ENCODE measurements around the gene DTWD1. TPM values are rescaled to one million over a fixed set of nuclear protein-coding genes. Genes with fewer than 3 reads are reported as not detected.

Gene DTWD1
- total and polyA plus RNA-seq, 2 donors (not counting 3 experiments of a cell fraction or from before 2014, with no cell fraction given), result 4.6 to 20.1 TPM

DNA sequence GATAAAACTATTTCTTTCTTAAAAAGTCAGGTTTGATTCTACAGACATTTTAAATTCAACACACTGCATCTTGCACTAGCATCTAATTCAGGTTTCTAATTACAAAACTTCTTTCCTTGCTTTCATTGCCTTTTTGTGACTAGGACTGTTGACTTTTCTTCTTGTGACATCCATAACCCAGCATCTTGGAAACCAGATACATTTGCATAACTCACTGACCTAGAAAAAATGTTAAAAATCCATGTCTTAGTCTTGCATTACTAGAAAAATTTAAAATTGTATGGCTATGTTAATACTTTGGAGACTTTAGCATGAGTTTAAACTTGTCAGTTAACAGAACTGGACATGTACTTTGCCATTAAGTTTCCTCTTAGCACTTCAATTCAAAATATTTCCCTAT lies 72.7 kb downstream of the DTWD1 start:
- no peaks in the 10 kb centered on the region for H4K20me1 ChIP-seq (replicated peaks; ENCODE audit: control insufficient read depth, extremely low read depth, insufficient read depth, low read length)
- CTCF ChIA-PET, result no interaction called here
- dilution Hi-C loops (cut with MboI; ENCODE audit: extremely low pct_ligation_motif_present, low sequenced_read_pairs) (no loop called here), intact Hi-C loops (cut with micrococcal nuclease) (no loop called here)
- no peak for DNase-seq (ENCODE audit: low read depth, low spot score)
- no peaks in the 10 kb centered on the region for H3K9me1 ChIP-seq (replicated peaks; ENCODE audit: control insufficient read depth, extremely low read depth, insufficient read depth, low read length)
- BruUV-seq (replicated peaks), result no TSS peak
- no peak overlapping the region for H3K27ac ChIP-seq (ENCODE audit: insufficient read depth, low read depth, low read length)
- POLR2A ChIA-PET, result no interaction called here
- H3K36me3 ChIP-seq (ENCODE audit: control insufficient read depth in 2 of 2, extremely low read depth in 1 of 2, insufficient read depth in 2 of 2, low read length in 2 of 2), result no peaks in the 10 kb centered on the region
- H3K79me2 ChIP-seq (ENCODE audit: control insufficient read depth, insufficient read depth, low read length), result no peaks in the 10 kb centered on the region
- no peak for TF ChIP-seq CTCF (IDR thresholded peaks at IDR 0.05; ENCODE audit: extremely low read depth in 1 of 2, insufficient read depth in 1 of 2, low read depth in 1 of 2, low read length in 2 of 2)
- no peak overlapping the region for H3K4me3 ChIP-seq (replicated peaks in 1 of 3; ENCODE audit: insufficient read depth in 1 of 3, low read depth in 1 of 3, low read length in 3 of 3)
- H3K4me2 ChIP-seq (ENCODE audit: insufficient read depth, low read length), result no peak overlapping the region
- no peak for FAIRE-seq
- H3K9me3 ChIP-seq (replicated peaks; ENCODE audit: control insufficient read depth, insufficient read depth, low read length), result no peaks in the 10 kb centered on the region
- H3K9ac ChIP-seq (replicated peaks; ENCODE audit: extremely low read depth, insufficient read depth, low read length), result no peak overlapping the region
- no peak overlapping the region for H2AFZ ChIP-seq (ENCODE audit: low read depth, low read length)
- H3K4me1 ChIP-seq (ENCODE audit: control insufficient read depth, extremely low read depth, insufficient read depth, low read length), result no peaks in the 10 kb centered on the region
- no peaks in the 10 kb centered on the region for H3K27me3 ChIP-seq (ENCODE audit: control insufficient read depth in 2 of 2, insufficient read depth in 2 of 2, low read length in 2 of 2)

- intact Hi-C loops (cut with micrococcal nuclease), result no loop called here
- POLR2A ChIA-PET, result no interaction called here
- Histone ChIP-seq H3K4me2 (ENCODE audit: insufficient read depth, low read length) (no peak overlapping the region), H3K9me3 (replicated peaks; ENCODE audit: control insufficient read depth, insufficient read depth, low read length) (no peaks in the 10 kb centered on the region), H3K79me2 (ENCODE audit: control insufficient read depth, insufficient read depth, low read length) (no peaks in the 10 kb centered on the region), H4K20me1 (replicated peaks; ENCODE audit: control insufficient read depth, extremely low read depth, insufficient read depth, low read length) (no peaks in the 10 kb centered on the region), H3K36me3 (ENCODE audit: control insufficient read depth in 2 of 2, extremely low read depth in 1 of 2, insufficient read depth in 2 of 2, low read length in 2 of 2) (no peaks in the 10 kb centered on the region), H3K9me1 (replicated peaks; ENCODE audit: control insufficient read depth, extremely low read depth, insufficient read depth, low read length) (no peaks in the 10 kb centered on the region), H3K9ac (replicated peaks; ENCODE audit: extremely low read depth, insufficient read depth, low read length) (no peak overlapping the region), H3K4me1 (ENCODE audit: control insufficient read depth, extremely low read depth, insufficient read depth, low read length) (no peaks in the 10 kb centered on the region), H3K27ac (ENCODE audit: insufficient read depth, low read depth, low read length) (no peak overlapping the region), H3K4me3 (replicated peaks in 1 of 3; ENCODE audit: insufficient read depth in 1 of 3, low read depth in 1 of 3, low read length in 3 of 3) (no peak overlapping the region), H3K27me3 (ENCODE audit: control insufficient read depth in 2 of 2, insufficient read depth in 2 of 2, low read length in 2 of 2) (no peaks in the 10 kb centered on the region), H2AFZ (ENCODE audit: low read depth, low read length) (no peak overlapping the region)
- BruUV-seq (replicated peaks), result no TSS peak
- CTCF ChIA-PET, result interaction anchor here (1.2 kb wide), 1 partner anchor 225 kb away, joined by 4 read pairs; no protein-coding TSS in a partner anchor
- no peak for DNase-seq (ENCODE audit: low read depth, low spot score)
- FAIRE-seq, result no peak
- TF ChIP-seq CTCF (IDR thresholded peaks at IDR 0.05; ENCODE audit: extremely low read depth in 1 of 2, insufficient read depth in 1 of 2, low read depth in 1 of 2, low read length in 2 of 2) (no peak), EZH2 (IDR thresholded peaks at IDR 0.05; ENCODE audit: borderline replicate concordance, low read depth, low read length, severe bottlenecking) (no peak), POLR2AphosphoS5 (IDR thresholded peaks at IDR 0.05; ENCODE audit: insufficient read depth, low read depth, low read length) (no peak), JUN (IDR thresholded peaks at IDR 0.05; ENCODE audit: borderline replicate concordance, insufficient read depth, insufficient read length, low read depth) (no peak), POLR2A (IDR thresholded peaks at IDR 0.05; ENCODE audit: low read depth, low read length) (no peak), FOS (IDR thresholded peaks at IDR 0.05; ENCODE audit: borderline replicate concordance, insufficient read depth, low read length) (no peak), MAX (IDR thresholded peaks at IDR 0.05; ENCODE audit: insufficient read depth, insufficient read length) (no peak), MYC (IDR thresholded peaks at IDR 0.05; ENCODE audit: low read depth, low read length) (no peak), GATA2 (IDR thresholded peaks at IDR 0.05; ENCODE audit: insufficient read depth, insufficient read length, low read depth, low read length) (no peak)
- dilution Hi-C loops (cut with MboI; ENCODE audit: extremely low pct_ligation_motif_present, low sequenced_read_pairs), result no loop called here
These were observed 75.6 kb downstream of the DTWD1 start for GRCh38 chr15:49696433-49696832.

All from endothelial cell of umbilical vein (primary cell).